IPS-NIHi7 (cell line): Measurements from ENCODE around the gene LYG2.
"Not testable (repeated sequence)": the region's sequence is repeated elsewhere in the genome, so short reads cannot be mapped to it uniquely, and the experiment has no call there.

Source experiments
- DNase-seq: peaks from one replicate; pipeline ENCODE4 v3.0.0; 2012; ENCODE audit warnings: mixed read lengths; ENCODE audit errors: extremely low spot score

LYG2 gene

GRCh38 chr2:99201959-99202678, 53.3 kb downstream of the LYG2 start:
- DNase-seq: no peak

GRCh38 chr2:99200076-99200800, 55.2 kb downstream of the LYG2 start:
- DNase-seq: no peak

- no peak for DNase-seq
Measured at GRCh38 chr2:99198103-99198841, 57.2 kb downstream of the LYG2 start.

- DNase-seq: not testable (repeated sequence)
Measured at GRCh38 chr2:99192364-99192763, 63.1 kb downstream of the LYG2 start.
